SKM-1 (cell line): ENCODE results near the gene RMI2.
A peak's percentile ranks its signal among the peaks of the same experiment; 100 is the strongest.

Experiments used
- DNase-seq: peaks from one replicate; lab custom pipeline; 2025; ENCODE audit not compliant: unreplicated experiment; lab: John Stamatoyannopoulos, UW

RMI2 gene

GRCh38 chr16:11309895-11310633, 35.2 kb upstream of the RMI2 start:
- no peak for DNase-seq

GRCh38 chr16:11310634-11310977, 34.7 kb upstream of the RMI2 start:
- DNase-seq: no peak

DNA sequence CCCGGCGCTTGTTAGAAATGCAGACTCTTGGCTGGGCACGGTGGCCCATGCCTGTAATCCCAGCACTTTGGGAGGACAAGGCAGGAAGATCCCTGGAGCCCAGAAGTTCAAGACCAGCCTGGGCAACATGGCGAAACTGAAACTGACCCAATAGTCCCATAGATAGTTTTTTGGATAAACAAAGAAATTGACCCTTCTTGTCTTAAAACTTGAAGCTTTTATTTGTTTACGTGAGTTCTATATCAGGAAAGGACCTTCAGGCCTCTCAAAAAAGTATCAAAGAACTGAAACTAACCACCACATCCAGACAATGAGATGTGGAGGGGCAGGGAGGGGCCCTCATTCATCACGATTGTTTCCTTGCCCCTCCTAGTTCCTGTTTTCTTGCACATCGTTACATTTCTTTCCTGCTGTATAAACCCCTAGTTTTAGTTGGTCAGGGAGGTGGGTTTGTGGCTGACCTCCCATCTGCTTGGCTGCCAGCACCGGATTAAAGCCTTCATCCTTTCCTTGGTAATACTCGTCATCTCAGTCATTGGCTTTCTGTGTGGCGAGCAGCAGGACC, 34.2 kb upstream of the RMI2 start:
- peak; percentile 58 for DNase-seq

- no peak for DNase-seq
Measured at GRCh38 chr16:11312718-11313492, 32.4 kb upstream of the RMI2 start.

- no peak for DNase-seq
Measured at GRCh38 chr16:11313493-11314308, 31.6 kb upstream of the RMI2 start.

DNA sequence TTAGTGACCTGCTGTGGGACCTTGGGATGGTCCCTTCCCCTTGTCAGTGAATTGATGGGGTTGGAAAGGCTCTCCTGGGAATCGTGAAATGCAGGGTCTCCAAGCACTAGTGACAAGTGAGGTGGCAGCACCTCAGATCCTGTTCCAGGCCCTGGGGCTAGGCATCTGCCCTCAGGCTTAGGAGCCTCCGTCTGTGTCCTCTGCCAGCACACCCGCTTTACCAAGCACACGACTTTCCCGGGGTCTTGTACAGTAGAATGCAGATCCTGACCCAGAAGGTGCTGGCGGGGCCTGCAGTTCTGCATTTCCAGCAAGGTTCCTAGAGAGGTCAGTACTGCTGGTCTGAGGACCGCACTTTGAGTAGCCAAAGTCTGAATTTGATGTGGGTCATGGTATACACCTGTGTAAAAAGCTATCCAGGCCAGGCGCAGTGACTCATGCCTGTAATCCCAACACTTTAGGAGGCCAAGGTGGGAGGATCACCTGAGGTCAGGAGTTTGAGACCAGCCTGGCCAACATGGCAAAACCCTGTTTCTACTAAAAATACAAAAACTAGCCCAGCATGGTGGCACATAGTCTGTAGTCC, 30.9 kb upstream of the RMI2 start:
- no peak for DNase-seq

DNA sequence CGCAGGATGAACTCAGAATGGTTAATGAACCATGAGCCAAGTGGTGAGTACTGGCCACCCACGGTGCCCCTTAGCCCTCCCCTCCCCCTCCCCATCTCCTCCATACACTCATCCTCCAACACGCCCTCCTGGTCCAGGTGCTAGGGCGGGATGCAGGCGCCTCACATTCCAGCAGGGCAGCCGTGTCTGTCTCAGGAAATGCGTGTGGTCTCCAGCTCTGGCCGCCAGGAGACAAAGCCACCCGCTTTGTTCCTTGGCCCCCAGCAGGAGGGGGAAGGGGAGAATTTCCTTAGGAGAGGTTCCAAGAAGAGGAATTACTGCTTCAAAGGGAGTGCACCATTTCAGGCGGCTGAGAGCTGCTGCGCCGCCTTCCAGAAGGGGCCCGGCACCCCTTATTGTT, 29.7 kb upstream of the RMI2 start:
- DNase-seq: no peak

DNA sequence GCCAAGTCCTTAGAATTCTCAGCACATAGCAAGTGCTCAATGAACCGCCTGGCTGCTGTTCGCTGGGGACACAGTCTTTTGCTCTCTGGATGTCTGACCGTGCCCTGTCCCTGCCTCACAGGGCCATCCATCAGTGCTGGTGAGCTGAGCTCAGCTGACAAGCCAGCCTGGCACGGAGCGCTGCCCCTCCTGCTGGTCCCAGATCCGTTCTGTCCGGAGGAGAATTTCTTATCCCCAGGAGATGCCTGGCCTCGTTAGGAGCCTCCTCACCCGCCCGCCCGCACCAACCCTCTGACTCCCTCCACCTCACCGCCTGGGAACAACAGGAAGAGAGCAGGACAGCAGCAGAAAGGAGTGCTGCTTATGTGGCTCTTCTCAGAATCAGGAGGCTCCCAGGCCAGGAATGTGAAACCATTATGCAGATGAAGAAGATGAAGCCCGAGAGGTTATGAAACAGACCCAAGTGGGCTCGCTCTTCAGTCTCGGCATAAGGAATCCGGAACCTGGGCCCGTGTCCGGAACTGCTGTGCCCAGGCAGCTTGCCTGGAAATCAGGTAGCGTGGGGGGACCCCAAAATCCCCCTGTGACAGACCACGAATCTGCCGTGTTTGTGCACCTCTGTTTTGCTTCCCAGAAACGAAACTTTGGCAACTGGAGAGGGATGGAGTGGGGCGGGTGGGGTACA, 28.8 kb upstream of the RMI2 start:
- DNase-seq: no peak

DNA sequence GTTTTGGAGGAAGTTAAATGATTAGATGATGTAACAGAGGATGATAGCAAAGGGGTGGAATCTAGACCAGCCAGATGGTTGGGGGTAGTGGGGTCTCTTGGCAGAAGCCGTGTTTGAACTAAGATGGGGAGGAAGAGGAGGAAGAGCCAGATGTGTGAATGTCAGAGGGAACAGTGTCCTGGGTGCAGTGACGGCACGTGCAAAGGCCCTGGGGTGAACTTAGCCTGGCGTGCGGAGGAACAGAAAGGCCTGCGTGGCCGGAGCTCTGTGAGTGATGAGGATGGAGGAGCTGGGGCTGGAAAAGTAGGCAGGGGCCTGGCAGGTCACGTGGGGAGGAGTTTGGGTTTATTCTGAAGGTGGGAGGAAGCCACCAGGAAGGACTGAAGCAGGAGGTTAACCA, 26.4 kb upstream of the RMI2 start:
- DNase-seq: no peak

DNA sequence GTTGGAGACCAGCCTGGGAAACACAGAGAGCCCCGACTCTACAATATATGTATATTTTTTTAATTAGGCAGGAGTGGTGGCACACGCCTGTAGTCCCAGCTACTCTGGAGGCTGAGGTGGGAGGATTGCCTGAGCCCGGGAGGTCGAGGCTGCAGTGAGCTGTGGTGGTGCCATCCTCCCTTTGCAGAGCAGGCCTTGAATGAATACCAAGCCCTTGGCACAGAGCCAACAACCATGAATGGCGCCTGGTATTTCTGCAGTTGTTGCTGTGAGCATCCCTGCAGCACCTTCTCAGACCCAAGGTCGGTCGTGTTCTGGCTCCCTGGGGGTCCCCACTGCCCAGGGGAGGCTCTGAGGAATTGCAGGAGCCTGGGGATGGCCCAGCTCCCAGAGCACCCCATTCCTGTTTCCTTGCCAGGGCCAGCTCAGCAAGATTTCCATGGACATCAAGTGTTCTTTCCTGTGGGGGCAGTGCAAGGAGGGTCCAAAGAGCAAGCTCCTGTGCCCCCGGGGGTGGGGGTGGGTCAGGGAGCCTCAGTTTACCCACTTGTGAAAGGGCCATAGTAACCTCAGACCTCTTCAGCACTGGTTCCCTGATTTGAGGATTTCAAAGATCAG, 25.6 kb upstream of the RMI2 start:
- no peak for DNase-seq

GRCh38 chr16:11320170-11320569, 25.1 kb upstream of the RMI2 start:
- DNase-seq: no peak

- no peak for DNase-seq
Measured at GRCh38 chr16:11321662-11322061, 23.6 kb upstream of the RMI2 start.

GRCh38 chr16:11322823-11323222, 22.4 kb upstream of the RMI2 start:
- no peak for DNase-seq

DNA sequence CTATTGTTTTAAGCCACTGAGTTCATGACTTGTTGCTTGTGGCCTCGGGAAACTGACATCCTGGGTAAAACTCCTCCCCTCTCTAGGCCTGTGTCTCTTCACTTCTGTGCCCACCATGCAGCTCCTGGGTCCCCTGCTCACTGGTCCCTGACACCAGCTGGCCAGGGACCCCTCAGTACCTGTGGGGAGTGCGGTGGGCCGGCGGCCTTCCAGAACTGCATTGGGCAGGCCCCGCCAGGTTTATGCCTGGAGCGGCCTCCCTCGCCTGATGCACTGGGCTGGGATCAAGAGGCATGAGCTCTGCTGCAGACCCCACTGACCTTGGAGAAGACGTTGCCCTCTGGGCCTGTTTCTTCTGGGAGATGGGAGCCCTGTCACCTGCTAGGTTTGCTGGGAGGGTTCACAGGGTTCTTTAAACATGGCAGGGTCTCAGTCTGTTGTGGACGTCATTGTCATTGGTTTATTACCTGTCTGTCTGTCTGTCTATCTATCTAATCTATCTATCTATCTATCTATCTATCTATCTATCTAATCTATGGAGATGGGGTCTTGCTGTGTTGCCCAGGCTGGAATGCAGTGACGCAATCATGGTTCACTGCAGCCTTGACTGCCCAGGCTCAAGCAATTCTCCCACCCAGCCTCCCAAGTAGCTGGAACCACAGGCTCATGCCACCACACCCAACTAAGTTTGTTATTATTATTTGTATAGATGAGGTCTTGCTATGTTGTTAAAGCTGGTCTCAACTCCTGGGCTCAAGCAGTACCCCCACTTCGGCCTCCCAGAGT, 21.5 kb upstream of the RMI2 start:
- no peak for DNase-seq

DNA sequence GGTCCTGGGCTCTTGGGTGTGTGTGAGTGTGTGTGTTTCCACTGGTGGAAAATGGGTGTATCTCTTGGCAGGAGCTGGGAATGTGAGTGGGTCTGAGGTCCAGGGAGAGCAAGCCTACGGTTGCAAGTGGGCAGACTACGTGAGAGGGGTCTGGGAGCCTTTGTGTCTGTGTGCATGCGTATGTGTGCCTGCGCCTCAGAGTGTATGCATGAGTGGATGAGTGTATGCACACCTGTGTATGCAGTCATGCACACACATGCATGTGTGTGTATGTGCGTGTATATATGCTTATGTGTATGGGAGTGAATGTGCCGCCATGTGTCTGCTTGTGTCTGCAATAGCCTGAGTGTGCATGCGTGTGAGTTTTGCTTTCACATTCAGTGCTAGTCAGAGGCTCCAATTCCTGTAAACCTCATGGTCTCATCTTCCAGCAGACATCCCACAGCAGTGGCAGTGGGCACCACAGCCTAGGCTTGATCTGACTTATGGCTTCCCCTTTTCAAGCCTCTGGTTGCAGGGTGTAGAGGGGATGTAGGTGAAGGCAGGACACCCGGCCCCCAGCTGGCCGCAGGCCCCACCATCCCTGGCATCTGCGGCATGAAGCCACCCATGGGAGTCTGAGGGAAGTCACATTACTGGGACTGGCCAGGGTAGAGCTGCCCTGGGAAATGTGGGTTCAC, 19.7 kb upstream of the RMI2 start:
- no peak for DNase-seq

DNA sequence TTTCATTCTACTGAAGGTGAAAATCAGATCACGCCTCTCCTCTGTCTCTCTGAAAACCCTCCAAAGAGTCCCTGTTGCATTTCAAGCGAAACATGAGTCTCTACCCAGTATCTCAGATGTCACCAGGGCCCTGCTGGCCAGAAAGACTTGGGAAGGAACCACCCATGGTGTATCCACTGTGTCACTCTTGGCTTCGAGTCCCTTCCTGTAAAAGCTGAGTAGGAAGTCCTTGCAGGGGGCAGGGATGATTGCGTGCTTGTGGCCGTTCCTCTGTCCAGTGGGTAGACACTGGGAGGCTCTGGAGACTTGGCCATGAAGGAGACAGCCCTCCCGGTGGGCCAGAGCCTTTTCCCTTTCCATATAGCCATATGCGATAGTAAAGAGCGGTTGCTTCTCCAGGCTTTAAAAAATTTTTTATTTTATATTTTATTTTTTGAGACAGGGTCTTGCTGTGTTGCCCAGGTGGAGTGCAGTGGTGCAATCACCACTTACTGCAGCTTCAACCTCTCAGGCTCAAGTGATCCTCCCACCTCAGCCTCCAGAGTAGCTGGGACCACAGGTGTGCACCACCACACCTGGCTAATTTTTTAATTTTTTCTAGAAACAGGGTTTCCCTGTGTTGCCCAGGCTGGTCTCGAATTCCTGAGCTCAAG, 19.0 kb upstream of the RMI2 start:
- no peak for DNase-seq

GRCh38 chr16:11326737-11327276, 18.5 kb upstream of the RMI2 start:
- no peak for DNase-seq
